Subcutaneous preadipocyte (primary cell): ENCODE data around the gene CD46. TPM values are rescaled to one million over a fixed set of nuclear protein-coding genes. Genes with fewer than 3 reads are reported as not detected.

ENCODE experiments used
- small RNA-seq: library from RNA; depleted of rRNA; stranded (forward); fragments of <200 nt; gene quantifications from one replicate; pipeline ENCODE3, GENCODE V24; 2012
- total RNA-seq: library from RNA; depleted of rRNA; stranded (reverse); fragments of >200 nt; gene quantifications from 2 replicates; pipeline ENCODE4 v1.2.3, GENCODE V29; 2012

The CD46 gene
- total RNA-seq, result 77.2 and 84.3 TPM in 2 replicates

DNA sequence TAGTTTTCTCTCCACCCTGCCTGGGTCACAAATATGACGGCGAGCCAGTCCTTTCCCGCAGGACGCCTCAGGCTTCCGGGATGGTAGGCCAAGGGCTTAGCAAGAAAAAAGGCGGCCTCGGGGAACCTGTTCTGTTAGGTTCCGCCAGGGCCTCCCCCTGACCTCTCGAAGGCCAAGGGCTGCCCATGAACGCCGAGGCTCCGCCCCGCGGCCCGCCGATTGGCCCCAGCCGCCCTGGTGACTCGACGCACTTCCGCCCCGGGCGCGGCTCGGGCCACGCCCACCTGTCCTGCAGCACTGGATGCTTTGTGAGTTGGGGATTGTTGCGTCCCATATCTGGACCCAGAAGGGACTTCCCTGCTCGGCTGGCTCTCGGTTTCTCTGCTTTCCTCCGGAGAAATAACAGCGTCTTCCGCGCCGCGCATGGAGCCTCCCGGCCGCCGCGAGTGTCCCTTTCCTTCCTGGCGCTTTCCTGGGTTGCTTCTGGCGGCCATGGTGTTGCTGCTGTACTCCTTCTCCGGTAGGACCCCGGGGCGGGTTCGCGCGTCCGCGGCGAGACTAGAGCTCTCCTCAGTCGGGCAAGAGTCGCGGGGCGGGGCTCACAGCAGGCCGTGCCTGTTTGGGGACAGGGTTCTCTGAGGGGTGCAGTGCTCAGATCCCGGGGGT is at the start of gene CD46:
CD46 (plus strand) TSS at position 265 of the 666 bp plus-strand sequence; CDS start at position 424, 159 bp downstream.

Small RNA genes lying within 50 kb of the gene (small RNA-seq; reads per million reads assigned to genes)
- not detected for gene RNA5SP534

Other genes starting within 250 kb of the CD46 start
- gene CR1L, start 106.9 kb upstream of the CD46 start, total RNA-seq, result not detected in 2 replicates
- under 0.01 and 0.39 TPM in 2 replicates for gene CD34, start 159.1 kb downstream of the CD46 start, total RNA-seq